Measurements from ENCODE around the gene GLI2.

Gene GLI2

GRCh38 chr2:120720746-120721375, 14.8 kb upstream of the GLI2 start:
- Mint-ChIP-seq H3K27ac (no peak overlapping the region), H3K4me3 (no peak overlapping the region), H3K27me3 (peaks cover 12 to 17% of the 10 kb centered on the region in 2 donors), H3K4me1 (no peaks in the 10 kb centered on the region), H3K9me3 (peaks cover 0 to 2% of the 10 kb centered on the region in 2 donors), H3K36me3 (no peaks in the 10 kb centered on the region)
- DNase-seq (no peak), ATAC-seq (replicated peaks) (no peak)

GRCh38 chr2:120722246-120722567, 13.5 kb upstream of the GLI2 start:
- DNase-seq = no peak
- peaks cover 0 to 3% of the 10 kb centered on the region in 2 donors for H3K9me3 Mint-ChIP-seq
- H3K4me1 Mint-ChIP-seq = no peaks in the 10 kb centered on the region
- ATAC-seq (replicated peaks) = no peak
- no peaks in the 10 kb centered on the region for H3K36me3 Mint-ChIP-seq
- no peak overlapping the region for H3K4me3 Mint-ChIP-seq
- H3K27me3 Mint-ChIP-seq = peaks cover 12 to 17% of the 10 kb centered on the region in 2 donors
- no peak overlapping the region for H3K27ac Mint-ChIP-seq

GRCh38 chr2:120722568-120723421, 12.9 kb upstream of the GLI2 start:
- Mint-ChIP-seq H3K27me3 (peaks cover 12 to 17% of the 10 kb centered on the region in 2 donors), H3K4me3 (no peak overlapping the region), H3K4me1 (no peaks in the 10 kb centered on the region), H3K36me3 (no peaks in the 10 kb centered on the region), H3K9me3 (peaks cover 0 to 3% of the 10 kb centered on the region in 2 donors), H3K27ac (no peak overlapping the region)
- ATAC-seq (replicated peaks) (no peak), DNase-seq (no peak)

GRCh38 chr2:120726245-120726644, 9.4 kb upstream of the GLI2 start:
- Mint-ChIP-seq H3K4me3 (no peak overlapping the region), H3K9me3 (peaks cover 0 to 3% of the 10 kb centered on the region in 2 donors), H3K36me3 (no peaks in the 10 kb centered on the region), H3K27ac (no peak overlapping the region), H3K4me1 (no peaks in the 10 kb centered on the region), H3K27me3 (peaks cover 11 to 23% of the 10 kb centered on the region in 2 donors)
- DNase-seq = no peak
- no peak for ATAC-seq (replicated peaks)

- H3K27ac Mint-ChIP-seq = no peak overlapping the region
- no peaks in the 10 kb centered on the region for H3K4me1 Mint-ChIP-seq
- no peak for DNase-seq
- no peaks in the 10 kb centered on the region for H3K36me3 Mint-ChIP-seq
- H3K9me3 Mint-ChIP-seq = peaks cover 0 to 1% of the 10 kb centered on the region in 2 donors
- no peak for ATAC-seq (replicated peaks)
- no peak overlapping the region for H3K4me3 Mint-ChIP-seq
- peaks cover 26 to 27% of the 10 kb centered on the region in 2 donors for H3K27me3 Mint-ChIP-seq
These were observed 6.0 kb upstream of the GLI2 start for GRCh38 chr2:120729406-120730399.

- Mint-ChIP-seq H3K27ac (no peak overlapping the region), H3K4me1 (peaks cover 2 to 7% of the 10 kb centered on the region in 2 donors), H3K9me3 (peaks cover 0 to 1% of the 10 kb centered on the region in 2 donors), H3K36me3 (no peaks in the 10 kb centered on the region), H3K4me3 (no peak overlapping the region), H3K27me3 (peaks cover 26% of the 10 kb centered on the region in 2 donors)
- ATAC-seq (replicated peaks) = no peak
- no peak for DNase-seq
These were observed 4.5 kb upstream of the GLI2 start for GRCh38 chr2:120731175-120731574.

GRCh38 chr2:120732506-120733237, 3.0 kb upstream of the GLI2 start:
- no peak overlapping the region for H3K4me3 Mint-ChIP-seq
- H3K36me3 Mint-ChIP-seq = no peaks in the 10 kb centered on the region
- ATAC-seq (replicated peaks) (no peak), DNase-seq (no peak)
- H3K9me3 Mint-ChIP-seq = no peaks in the 10 kb centered on the region
- peaks cover 37 to 40% of the 10 kb centered on the region in 2 donors for H3K27me3 Mint-ChIP-seq
- H3K27ac Mint-ChIP-seq = no peak overlapping the region
- peaks cover 6 to 21% of the 10 kb centered on the region in 2 donors for H3K4me1 Mint-ChIP-seq

- Mint-ChIP-seq H3K4me1 (peaks cover 6 to 21% of the 10 kb centered on the region in 2 donors), H3K36me3 (no peaks in the 10 kb centered on the region), H3K27me3 (peaks cover 43 to 47% of the 10 kb centered on the region in 2 donors), H3K9me3 (no peaks in the 10 kb centered on the region), H3K4me3 (no peak overlapping the region), H3K27ac (no peak overlapping the region)
- no peak for DNase-seq
- ATAC-seq (replicated peaks) = no peak
These were observed 2.3 kb upstream of the GLI2 start for GRCh38 chr2:120733238-120733932.

GRCh38 chr2:120734930-120735651, 577 bp upstream of the GLI2 start:
- no peaks in the 10 kb centered on the region for H3K9me3 Mint-ChIP-seq
- ATAC-seq (replicated peaks) = no peak
- peaks cover 47 to 64% of the 10 kb centered on the region in 2 donors for H3K27me3 Mint-ChIP-seq
- no peak overlapping the region for H3K4me3 Mint-ChIP-seq
- H3K27ac Mint-ChIP-seq = no peak overlapping the region
- DNase-seq = no peak
- H3K36me3 Mint-ChIP-seq = no peaks in the 10 kb centered on the region
- peaks cover 6 to 21% of the 10 kb centered on the region in 2 donors for H3K4me1 Mint-ChIP-seq

- Mint-ChIP-seq H3K4me1 (peaks cover 6 to 21% of the 10 kb centered on the region in 2 donors), H3K9me3 (no peaks in the 10 kb centered on the region), H3K4me3 (peak overlapping the region in 1 of 2 donors; percentile 28), H3K27ac (no peak overlapping the region), H3K36me3 (no peaks in the 10 kb centered on the region), H3K27me3 (peaks cover 51 to 75% of the 10 kb centered on the region in 2 donors)
- no peak for DNase-seq
- ATAC-seq (replicated peaks) = peak; percentile 20 to 23
These were observed 545 bp downstream of the GLI2 start for GRCh38 chr2:120736202-120736623.

GRCh38 chr2:120736624-120737339, 1.1 kb downstream of the GLI2 start:
- Mint-ChIP-seq H3K4me3 (peak overlapping the region; percentile 40 to 52), H3K27ac (peak overlapping the region; percentile 39), H3K27me3 (peaks cover 53 to 78% of the 10 kb centered on the region in 2 donors), H3K4me1 (peaks cover 6 to 21% of the 10 kb centered on the region in 2 donors), H3K9me3 (no peaks in the 10 kb centered on the region), H3K36me3 (no peaks in the 10 kb centered on the region)
- no peak for ATAC-seq (replicated peaks)
- DNase-seq = no peak
